ENCODE data around the gene ALAD. TPM values are rescaled to one million over a fixed set of nuclear protein-coding genes. Genes with fewer than 3 reads are reported as not detected.
A peak's percentile ranks its signal among the peaks of the same experiment; 100 is the strongest.

Gene ALAD
- total RNA-seq, 1 donor from 2014 or later = 28.3 TPM

GRCh38 chr9:113348437-113348836 is 52.6 kb downstream of the ALAD start:
- Mint-ChIP-seq H3K27ac (no peak overlapping the region), H3K4me3 (ENCODE audit: low read depth) (peak overlapping the region; percentile 41), H3K4me1 (ENCODE audit: low read depth) (peaks cover 48% of the 10 kb centered on the region), H3K36me3 (ENCODE audit: low read depth) (peaks cover 10% of the 10 kb centered on the region), H3K27me3 (ENCODE audit: low read depth) (no peaks in the 10 kb centered on the region), H3K9me3 (no peaks in the 10 kb centered on the region)
- no peak for DNase-seq (ENCODE audit: low spot score)
- intact Hi-C loops (cut with micrococcal nuclease) = loop anchor here (2.0 kb wide), 1 partner anchor 40 kb away; no protein-coding TSS in a partner anchor

DNA sequence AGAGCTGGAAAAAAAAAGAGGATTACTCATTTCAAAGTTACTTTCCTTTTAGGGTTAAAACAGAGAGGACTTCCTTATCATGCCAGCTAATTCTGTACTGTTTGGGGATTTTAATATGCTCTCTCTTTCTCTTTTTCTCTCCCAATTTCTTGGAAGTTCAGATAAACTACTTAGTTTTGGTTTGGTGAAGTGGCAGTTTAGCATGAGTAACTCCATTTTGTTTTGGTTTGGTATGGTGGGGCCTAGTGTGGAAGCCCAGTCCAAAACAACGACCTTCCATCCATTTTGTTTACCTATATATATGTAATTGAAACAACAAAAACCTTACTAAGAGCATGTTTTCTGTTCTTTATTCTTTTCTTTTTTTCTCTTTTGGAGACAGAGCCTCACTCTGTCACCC is 55.4 kb downstream of the ALAD start:
- H3K27ac Mint-ChIP-seq = peak overlapping the region; percentile 34
- H3K4me3 Mint-ChIP-seq (ENCODE audit: low read depth) = no peak overlapping the region
- H3K4me1 Mint-ChIP-seq (ENCODE audit: low read depth) = peaks cover 48% of the 10 kb centered on the region
- intact Hi-C loops (cut with micrococcal nuclease) = no loop called here
- no peaks in the 10 kb centered on the region for H3K27me3 Mint-ChIP-seq (ENCODE audit: low read depth)
- DNase-seq (ENCODE audit: low spot score) = no peak
- no peaks in the 10 kb centered on the region for H3K9me3 Mint-ChIP-seq
- no peaks in the 10 kb centered on the region for H3K36me3 Mint-ChIP-seq (ENCODE audit: low read depth)

GRCh38 chr9:113345190-113345589 is 55.9 kb downstream of the ALAD start:
- peaks cover 46% of the 10 kb centered on the region for H3K4me1 Mint-ChIP-seq (ENCODE audit: low read depth)
- H3K27me3 Mint-ChIP-seq (ENCODE audit: low read depth) = no peaks in the 10 kb centered on the region
- no peak overlapping the region for H3K4me3 Mint-ChIP-seq (ENCODE audit: low read depth)
- no peaks in the 10 kb centered on the region for H3K36me3 Mint-ChIP-seq (ENCODE audit: low read depth)
- intact Hi-C loops (cut with micrococcal nuclease) = no loop called here
- no peaks in the 10 kb centered on the region for H3K9me3 Mint-ChIP-seq
- no peak for DNase-seq (ENCODE audit: low spot score)
- peak overlapping the region; percentile 18 for H3K27ac Mint-ChIP-seq

- peak overlapping the region; percentile 12 for H3K27ac Mint-ChIP-seq
- H3K27me3 Mint-ChIP-seq (ENCODE audit: low read depth) = no peaks in the 10 kb centered on the region
- H3K36me3 Mint-ChIP-seq (ENCODE audit: low read depth) = no peaks in the 10 kb centered on the region
- intact Hi-C loops (cut with micrococcal nuclease) = no loop called here
- peaks cover 51% of the 10 kb centered on the region for H3K4me1 Mint-ChIP-seq (ENCODE audit: low read depth)
- no peak for DNase-seq (ENCODE audit: low spot score)
- no peak overlapping the region for H3K4me3 Mint-ChIP-seq (ENCODE audit: low read depth)
- H3K9me3 Mint-ChIP-seq = no peaks in the 10 kb centered on the region
Measured at GRCh38 chr9:113343732-113344231, 57.3 kb downstream of the ALAD start.

- no peaks in the 10 kb centered on the region for H3K9me3 Mint-ChIP-seq
- peaks cover 40% of the 10 kb centered on the region for H3K4me1 Mint-ChIP-seq (ENCODE audit: low read depth)
- H3K27ac Mint-ChIP-seq = peak overlapping the region; percentile 84
- DNase-seq (ENCODE audit: low spot score) = no peak
- H3K4me3 Mint-ChIP-seq (ENCODE audit: low read depth) = peak overlapping the region; percentile 50
- H3K27me3 Mint-ChIP-seq (ENCODE audit: low read depth) = no peaks in the 10 kb centered on the region
- no peaks in the 10 kb centered on the region for H3K36me3 Mint-ChIP-seq (ENCODE audit: low read depth)
- intact Hi-C loops (cut with micrococcal nuclease) = loop anchor here (2.0 kb wide), 4 partner anchors 35 to 69 kb away; partner anchors contain the start of genes ALAD, C9orf43, CDC26 and HDHD3
Measured at GRCh38 chr9:113341712-113342410, 59.2 kb downstream of the ALAD start.

DNA sequence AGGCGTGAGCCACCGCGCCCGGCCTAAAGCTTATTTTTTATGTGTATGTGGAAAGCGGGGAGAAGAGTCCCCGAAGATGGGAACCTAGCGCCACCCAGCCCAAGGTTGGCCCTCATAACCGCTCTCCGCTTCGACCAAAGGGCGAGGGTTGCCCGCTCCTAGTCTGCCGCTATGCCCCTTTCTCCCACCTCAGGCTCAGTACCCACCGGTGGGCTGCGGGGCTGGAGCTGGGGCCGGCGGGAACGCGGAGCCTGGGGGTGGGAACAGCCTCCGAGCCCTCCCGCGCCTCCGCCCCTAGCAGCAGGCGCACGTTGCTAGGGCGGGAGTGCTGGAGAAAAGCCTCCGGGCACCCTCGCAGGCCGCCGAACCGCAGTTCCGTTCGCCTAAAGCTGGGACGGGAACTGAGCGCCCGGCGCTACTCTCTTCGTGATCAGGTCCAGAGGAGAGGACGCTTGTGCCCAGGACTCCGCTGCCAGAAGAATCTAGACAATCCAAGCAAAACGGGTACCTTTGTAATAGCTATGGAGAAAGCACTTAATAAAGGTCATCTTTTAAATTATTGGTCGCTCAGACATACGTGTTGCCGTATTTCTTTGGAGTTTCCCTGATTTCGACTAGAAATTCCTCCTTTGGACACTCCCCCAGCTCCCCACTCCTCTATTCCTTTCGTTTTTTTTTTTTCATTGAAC is 60.9 kb downstream of the ALAD start, which contains the start of gene WDR31:
Gene WDR31, minus strand, starts transcription at position 265 of the 689 bp plus-strand sequence. CDS start 8,253 bp downstream, outside the sequence.
- peak; percentile 75 for DNase-seq (ENCODE audit: low spot score)
- peaks cover 37% of the 10 kb centered on the region for H3K4me1 Mint-ChIP-seq (ENCODE audit: low read depth)
- peak within 1 kb of the TSS; percentile 56 for H3K27ac Mint-ChIP-seq
- peak within 1 kb of the TSS; percentile 86 for H3K4me3 Mint-ChIP-seq (ENCODE audit: low read depth)
- no peaks in the 10 kb centered on the region for H3K27me3 Mint-ChIP-seq (ENCODE audit: low read depth)
- no peaks in the 10 kb centered on the region for H3K9me3 Mint-ChIP-seq
- intact Hi-C loops (cut with micrococcal nuclease) = loop anchor here (1.0 to 2.0 kb wide), 5 partner anchors 11 to 71 kb away; partner anchors contain the start of genes ALAD, C9orf43, CDC26 and HDHD3
- no peaks in the 10 kb centered on the region for H3K36me3 Mint-ChIP-seq (ENCODE audit: low read depth)

- intact Hi-C loops (cut with micrococcal nuclease) = no loop called here
- Mint-ChIP-seq H3K9me3 (no peaks in the 10 kb centered on the region), H3K4me1 (ENCODE audit: low read depth) (peaks cover 26% of the 10 kb centered on the region), H3K27me3 (ENCODE audit: low read depth) (no peaks in the 10 kb centered on the region), H3K36me3 (ENCODE audit: low read depth) (no peaks in the 10 kb centered on the region), H3K4me3 (ENCODE audit: low read depth) (no peak overlapping the region), H3K27ac (no peak overlapping the region)
- DNase-seq (ENCODE audit: low spot score) = no peak
Measured at GRCh38 chr9:113337714-113338113, 63.4 kb downstream of the ALAD start.

Other genes with a start within 250 kb of the ALAD start
- 39.6 and 40.4 TPM in 2 replicates for gene FKBP15, start 180.0 kb downstream of the ALAD start, total RNA-seq
- gene SLC31A1, start 179.7 kb downstream of the ALAD start, total RNA-seq = 18.0 and 20.0 TPM in 2 replicates
- 50.2 and 51.2 TPM in 2 replicates for gene CDC26, start 125.7 kb downstream of the ALAD start, total RNA-seq
- gene PRPF4, start 125.6 kb downstream of the ALAD start, total RNA-seq = 57.3 and 61.0 TPM in 2 replicates
- gene RNF183, start 97.9 kb downstream of the ALAD start, total RNA-seq = 0.30 TPM in 1 of 2 replicates, not detected in the other
- 1.9 and 2.1 TPM in 2 replicates for gene WDR31, start 61.0 kb downstream of the ALAD start, total RNA-seq
- 11.1 and 12.5 TPM in 2 replicates for gene BSPRY, start 51.7 kb downstream of the ALAD start, total RNA-seq
- gene HDHD3, start 24.3 kb downstream of the ALAD start, total RNA-seq = 18.7 and 18.8 TPM in 2 replicates
- 71.0 and 73.8 TPM in 2 replicates for gene POLE3, start 9.4 kb upstream of the ALAD start, total RNA-seq
- 0.48 TPM in 2 replicates for gene C9orf43, start 9.5 kb upstream of the ALAD start, total RNA-seq
- 56.2 and 64.2 TPM in 2 replicates for gene RGS3, start 62.4 kb upstream of the ALAD start, total RNA-seq

All from activated T-helper 2 cell treated with anti-CD3 and anti-CD28 coated beads, Interferon-gamma antibody, Interleukin-2, Interleukin-4, amounts not matched to agents 10 μg/mL and 5 μg/mL and 100 μg/mL, durations not matched to agents 14 hours and 24 hours and 36 hours (primary cell).